HG03139 (cell line): ENCODE data around the gene OR5L1.

Experiments
- ATAC-seq: cut with Tn5 transposase; IDR thresholded peaks from one replicate; pipeline ENCODE4 v1.9.1; 2021; ENCODE audit not compliant: unreplicated experiment

The OR5L1 gene

GRCh38 chr11:55811067-55811466 is at the start of gene OR5L1:
OR5L1 (plus strand) TSS chr11:55811367; CDS start chr11:55811467, 100 bp downstream.
- ATAC-seq, result no peak

GRCh38 chr11:55773138-55773537 is 38.0 kb upstream of the OR5L1 start, which contains the start of gene OR5D13:
OR5D13 (plus strand) TSS chr11:55773438; CDS start chr11:55773438, 0 bp downstream.
- no peak for ATAC-seq

- no peak for ATAC-seq
These were observed 19.6 kb upstream of the OR5L1 start for GRCh38 chr11:55791606-55792005.

- no peak for ATAC-seq
These were observed 17.8 kb upstream of the OR5L1 start for GRCh38 chr11:55793321-55793720.

GRCh38 chr11:55795256-55795655 is 15.9 kb upstream of the OR5L1 start, which contains the start of gene OR5D14:
OR5D14 (plus strand) TSS chr11:55795556; CDS start chr11:55795556, 0 bp downstream.
- ATAC-seq, result no peak

GRCh38 chr11:55806248-55806647 is 4.9 kb upstream of the OR5L1 start:
- ATAC-seq, result no peak

- no peak for ATAC-seq
These were observed 8.2 kb downstream of the OR5L1 start, which contains the start of gene OR5D18 for GRCh38 chr11:55819330-55819729. OR5D18 (plus strand) TSS chr11:55819630; CDS start chr11:55819630, 0 bp downstream.

GRCh38 chr11:55826919-55827318 is 15.8 kb downstream of the OR5L1 start, which contains the start of gene OR5L2:
OR5L2 (plus strand) TSS chr11:55827219; CDS start chr11:55827219, 0 bp downstream.
- no peak for ATAC-seq

- no peak for ATAC-seq
These were observed 27.3 kb downstream of the OR5L1 start, which contains the start of gene OR5D16 for GRCh38 chr11:55838452-55838851. OR5D16 (plus strand) TSS chr11:55838752; CDS start chr11:55838752, 0 bp downstream.

GRCh38 chr11:55847453-55847852 is 36.3 kb downstream of the OR5L1 start:
- no peak for ATAC-seq

- ATAC-seq, result no peak
These were observed 37.9 kb downstream of the OR5L1 start for GRCh38 chr11:55849037-55849436.

- no peak for ATAC-seq
These were observed 41.0 kb downstream of the OR5L1 start for GRCh38 chr11:55852141-55852540.

- no peak for ATAC-seq
These were observed 43.5 kb downstream of the OR5L1 start for GRCh38 chr11:55854704-55855103.
